Measurements from ENCODE around the gene NDUFB1.

The NDUFB1 gene

GRCh38 chr14:92121670-92122350 lies at the start of gene NDUFB1, which contains the start of gene CPSF2:
Gene NDUFB1 (minus strand): TSS chr14:92121706. CDS start chr14:92117637, 4,069 bp downstream.
Gene CPSF2 (plus strand): TSS chr14:92121969. CDS start chr14:92130985, 9,016 bp downstream.
- DNase-seq: peak; percentile 88

GRCh38 chr14:92164958-92165357 lies 43.5 kb upstream of the NDUFB1 start:
- no peak for DNase-seq

- DNase-seq: no peak
These were observed 40.0 kb upstream of the NDUFB1 start for GRCh38 chr14:92161521-92161920.

- no peak for DNase-seq
These were observed 39.1 kb upstream of the NDUFB1 start for GRCh38 chr14:92160619-92161018.

GRCh38 chr14:92154283-92154942 lies 32.9 kb upstream of the NDUFB1 start:
- DNase-seq: no peak

- no peak for DNase-seq
These were observed 32.1 kb upstream of the NDUFB1 start for GRCh38 chr14:92153581-92153980.

- no peak for DNase-seq
These were observed 23.2 kb upstream of the NDUFB1 start for GRCh38 chr14:92144708-92145107.

- no peak for DNase-seq
These were observed 22.5 kb upstream of the NDUFB1 start for GRCh38 chr14:92143962-92144361.

GRCh38 chr14:92143309-92143708 lies 21.8 kb upstream of the NDUFB1 start:
- DNase-seq: no peak

- peak; percentile 21 for DNase-seq
These were observed 13.8 kb upstream of the NDUFB1 start for GRCh38 chr14:92135269-92135668.

GRCh38 chr14:92134456-92134855 lies 12.9 kb upstream of the NDUFB1 start:
- DNase-seq: no peak

- DNase-seq: no peak
These were observed 1.3 kb upstream of the NDUFB1 start for GRCh38 chr14:92122761-92123160.

- DNase-seq: peak; percentile 30
These were observed 808 bp upstream of the NDUFB1 start for GRCh38 chr14:92122351-92122677.

- no peak for DNase-seq
These were observed 268 bp downstream of the NDUFB1 start for GRCh38 chr14:92121207-92121669.

- no peak for DNase-seq
These were observed 12.0 kb downstream of the NDUFB1 start for GRCh38 chr14:92109490-92109889.

GRCh38 chr14:92108345-92109254 lies 12.9 kb downstream of the NDUFB1 start:
- no peak for DNase-seq

- peak; percentile 98 for DNase-seq
These were observed 15.2 kb downstream of the NDUFB1 start, which contains the start of gene ATXN3 for GRCh38 chr14:92106143-92106926. Gene ATXN3 (minus strand): TSS chr14:92106582. CDS start chr14:92106552, 30 bp downstream.

GRCh38 chr14:92105893-92106142 lies 15.7 kb downstream of the NDUFB1 start:
- DNase-seq: no peak

GRCh38 chr14:92105073-92105892 lies 16.2 kb downstream of the NDUFB1 start:
- no peak for DNase-seq

GRCh38 chr14:92103363-92103989 lies 18.0 kb downstream of the NDUFB1 start:
- no peak for DNase-seq

GRCh38 chr14:92099802-92100201 lies 21.7 kb downstream of the NDUFB1 start:
- no peak for DNase-seq

All from activated CD4-positive, alpha-beta T cell treated with anti-CD3 and anti-CD28 coated beads, Interleukin-10, Interleukin-2, amounts not matched to agents 100 ng/mL and 50 ng/mL, durations not matched to agents 16 hours and 8 hours (primary cell).